ENCODE measurements around the gene ENC1. TPM values are rescaled to one million over a fixed set of nuclear protein-coding genes. Genes with fewer than 3 reads are reported as not detected.

Gene ENC1
- total RNA-seq, 2 experiments from 2014 or later, result 0.50 to 0.55 TPM

Other genes starting within 250 kb of the ENC1 start
- gene HEXB, start 44.5 kb upstream of the ENC1 start, total RNA-seq, result 10 to 100 TPM; 53.1 to 62.9 TPM
- gene GFM2, start 126.4 kb upstream of the ENC1 start, total RNA-seq, result 10 to 100 TPM; 24.2 to 29.2 TPM
- gene NSA2, start 126.5 kb upstream of the ENC1 start, total RNA-seq, result 100 to 1,000 TPM; 107 to 116 TPM
- 1 to 10 TPM; 3.8 to 5.6 TPM for gene FAM169A, start 225.7 kb upstream of the ENC1 start, total RNA-seq

Measured in activated CD8-positive, alpha-beta T cell treated with anti-CD3 and anti-CD28 coated beads, Interleukin-2, amount 10 ng/mL, durations not matched to agents 7 days and 5 days (primary cell).